H1 (cell line): ENCODE data around the gene ARHGAP22. TPM values are rescaled to one million over a fixed set of nuclear protein-coding genes. Genes with fewer than 3 reads are reported as not detected.
"Not testable (repeated sequence)": the region's sequence is repeated elsewhere in the genome, so short reads cannot be mapped to it uniquely, and the experiment has no call there.

Source experiments
- CTCF ChIA-PET: fragments of 300-600 bp; sonication (Branson Sonifier 250); formaldehyde crosslinking; loops from one replicate; lab custom pipeline; 2021; ENCODE audit not compliant: partially characterized antibody; lab: Charles Lee
- POLR2A ChIA-PET: fragments of 300-600 bp; sonication (Branson Sonifier 250); formaldehyde crosslinking; loops from one replicate; lab custom pipeline; 2021; ENCODE audit warnings: inconsistent platforms; ENCODE audit not compliant: partially characterized antibody; lab: Charles Lee
- DNase-seq, 2 experiments: peaks; one replicate each; pipeline versions ENCODE4 v3.0.0 to v3.0.0-alpha.2; 2010 to 2022; ENCODE audit warnings: low spot score in 2 of 2, low read depth in 1 of 2, mixed read lengths in 1 of 2
- FAIRE-seq: peaks from 2 replicates; lab custom pipeline; 2011; peaks lifted over from hg19 to GRCh38; lab: Jason Lieb, UNC
- H2AFZ ChIP-seq: 2 replicates; pipeline ENCODE4 v1.8.1; 2012; ENCODE audit warnings: low read length, inconsistent platforms
- H2AK5ac ChIP-seq: 2 replicates; pipeline ENCODE4 v1.6.1; 2013; ENCODE audit warnings: low read depth, low read length
- H2BK120ac ChIP-seq: replicated peaks from 2 replicates; pipeline ENCODE3; 2013; ENCODE audit warnings: low read depth, low read length, inconsistent platforms
- H2BK12ac ChIP-seq: 2 replicates; pipeline ENCODE4 v1.6.1; 2013; ENCODE audit warnings: low read depth, low read length
- H2BK15ac ChIP-seq: 2 replicates; pipeline ENCODE4 v1.6.1; 2013; ENCODE audit warnings: low read length
- H2BK20ac ChIP-seq: 2 replicates; pipeline ENCODE4 v1.6.1; 2013; ENCODE audit warnings: low read length
- H2BK5ac ChIP-seq: 2 replicates; pipeline ENCODE4 v1.6.1; 2013; ENCODE audit warnings: low read depth, low read length
- H3K14ac ChIP-seq: 2 replicates; pipeline ENCODE4 v1.6.1; 2013; ENCODE audit warnings: inconsistent platforms; ENCODE audit not compliant: insufficient read length
- H3K18ac ChIP-seq: 2 replicates; pipeline ENCODE4 v1.6.1; 2013; ENCODE audit warnings: low read length; ENCODE audit errors: extremely low read depth
- H3K23ac ChIP-seq: 2 replicates; pipeline ENCODE4 v1.6.1; 2013; ENCODE audit warnings: inconsistent platforms; ENCODE audit not compliant: insufficient read length
- H3K23me2 ChIP-seq: 2 replicates; pipeline ENCODE4 v1.6.1; 2013; ENCODE audit warnings: low read depth, low read length
- H3K27ac ChIP-seq: 2 replicates; pipeline ENCODE4 v1.6.1; 2011; ENCODE audit warnings: low read depth, low read length, inconsistent platforms
- H3K27me3 ChIP-seq, 4 experiments: replicated peaks in 1 of 4; 1 replicate in 1 of 4; 2 replicates in 3 of 4; pipeline versions ENCODE4 v1.6.1 to v1.8.1; 2011 to 2013; ENCODE audit warnings: low read length in 3 of 4, mild to moderate bottlenecking in 3 of 4, inconsistent platforms in 2 of 4, mixed read lengths in 2 of 4, moderate library complexity in 1 of 4; ENCODE audit not compliant: control insufficient read depth in 3 of 4, insufficient read depth in 3 of 4; ENCODE audit errors: extremely low read depth in 1 of 4
- H3K36me3 ChIP-seq, 4 experiments: 2 replicates each; pipeline versions ENCODE4 v1.6.1 to v1.8.1; 2011 to 2013; ENCODE audit warnings: mild to moderate bottlenecking in 4 of 4, low read length in 3 of 4, moderate library complexity in 2 of 4, control low read depth in 1 of 4, inconsistent platforms in 1 of 4; ENCODE audit not compliant: insufficient read depth in 4 of 4, control insufficient read depth in 2 of 4
- H3K4ac ChIP-seq: replicated peaks from 2 replicates; pipeline ENCODE3; 2013; ENCODE audit warnings: low read length, low read depth, mixed read lengths, inconsistent platforms; ENCODE audit not compliant: insufficient read length
- H3K4me1 ChIP-seq, 4 experiments: replicated peaks in 1 of 4; 1 replicate in 1 of 4; 2 replicates in 3 of 4; pipeline versions ENCODE4 v1.6.1 to v1.8.1; 2011 to 2013; ENCODE audit warnings: low read length in 3 of 4, inconsistent platforms in 2 of 4, mixed read lengths in 1 of 4; ENCODE audit not compliant: insufficient read depth in 4 of 4, control insufficient read depth in 3 of 4
- H3K4me2 ChIP-seq, 2 experiments: 2 replicates each; pipeline versions ENCODE4 v1.6.1 to v1.8.1; 2011 to 2013; ENCODE audit warnings: low read depth in 2 of 2, low read length in 2 of 2, control low read depth in 1 of 2, inconsistent platforms in 1 of 2, mild to moderate bottlenecking in 1 of 2; ENCODE audit not compliant: insufficient read depth in 1 of 2
- H3K4me3 ChIP-seq, 4 experiments: fragments of 200-600, 300-600 bp in 1 of 4; sonication (generic), shearing (Covaris generic), sonication (Bioruptor Twin) in 1 of 4; 2 replicates each; pipeline versions ENCODE4 v1.5.1 to v1.8.1; 2011 to 2016; ENCODE audit warnings: low read length in 4 of 4, low read depth in 3 of 4, control low read depth in 2 of 4, inconsistent platforms in 2 of 4, mild to moderate bottlenecking in 2 of 4, mixed read lengths in 1 of 4, moderate library complexity in 1 of 4; ENCODE audit not compliant: insufficient read depth in 2 of 4; ENCODE audit errors: extremely low read depth in 1 of 4
- H3K56ac ChIP-seq: replicated peaks from 2 replicates; pipeline ENCODE3; 2013; ENCODE audit warnings: low read depth, mild to moderate bottlenecking, mixed read lengths, low read length, inconsistent platforms; ENCODE audit not compliant: insufficient read length
- H3K79me1 ChIP-seq: 2 replicates; pipeline ENCODE4 v1.6.1; 2013; ENCODE audit warnings: low read depth, low read length, control low read depth
- H3K79me2 ChIP-seq, 2 experiments: 2 replicates each; pipeline versions ENCODE4 v1.6.1 to v1.8.1; 2012 to 2013; ENCODE audit warnings: low read length in 2 of 2, mild to moderate bottlenecking in 2 of 2, inconsistent platforms in 1 of 2; ENCODE audit not compliant: insufficient read depth in 2 of 2, control insufficient read depth in 1 of 2
- H3K9ac ChIP-seq, 4 experiments: replicated peaks in 1 of 4; 1 replicate in 1 of 4; 2 replicates in 3 of 4; pipeline versions ENCODE4 v1.6.1 to v1.8.1; 2011 to 2013; ENCODE audit warnings: low read depth in 3 of 4, low read length in 3 of 4, control low read depth in 2 of 4, mild to moderate bottlenecking in 2 of 4, moderate library complexity in 2 of 4, inconsistent platforms in 1 of 4; ENCODE audit errors: extremely low read depth in 1 of 4
- H3K9me3 ChIP-seq, 2 experiments: 2 replicates each; pipeline versions ENCODE4 v1.6.1 to v1.8.1; 2012 to 2013; ENCODE audit warnings: mild to moderate bottlenecking in 2 of 2, moderate library complexity in 2 of 2, control low read depth in 1 of 2, inconsistent platforms in 1 of 2, low read depth in 1 of 2, low read length in 1 of 2, mixed read lengths in 1 of 2; ENCODE audit not compliant: insufficient read depth in 2 of 2
- H4K20me1 ChIP-seq, 2 experiments: replicated peaks in 1 of 2; 2 replicates each; pipeline versions ENCODE3 to v1.8.1; 2011 to 2013; ENCODE audit warnings: inconsistent platforms in 2 of 2, low read length in 2 of 2, mild to moderate bottlenecking in 1 of 2; ENCODE audit not compliant: insufficient read depth in 2 of 2, control insufficient read depth in 1 of 2
- H4K5ac ChIP-seq: 2 replicates; pipeline ENCODE4 v1.6.1; 2013; ENCODE audit warnings: low read length, low read depth, mixed read lengths, inconsistent platforms; ENCODE audit not compliant: insufficient read length
- H4K8ac ChIP-seq: 2 replicates; pipeline ENCODE4 v1.8.0; 2013; ENCODE audit warnings: mild to moderate bottlenecking, moderate library complexity, low read length, inconsistent platforms; ENCODE audit not compliant: insufficient read depth; ENCODE audit errors: extremely low read depth
- H4K91ac ChIP-seq: replicated peaks from 2 replicates; pipeline ENCODE3; 2013; ENCODE audit warnings: low read length, mixed read lengths, inconsistent platforms; ENCODE audit not compliant: insufficient read length
- JUND ChIP-seq: IDR thresholded peaks from 2 replicates; pipeline ENCODE4 v1.6.1; 2011; ENCODE audit warnings: mild to moderate bottlenecking, improper control_type of control experiment, low read length
- PHF8 ChIP-seq: fragments of 200-600 bp; sonication (generic); conservative IDR thresholded peaks from 2 replicates; pipeline ENCODE4 v1.7.1; 2012; ENCODE audit warnings: low read depth, mild to moderate bottlenecking, inconsistent platforms, low read length, moderate library complexity
- POLR2AphosphoS5 ChIP-seq: IDR thresholded peaks from 2 replicates; pipeline ENCODE4 v1.6.1; 2011; ENCODE audit warnings: low read depth, low read length
- RNF2 ChIP-seq: fragments of 200-900, 300-1000 bp; sonication (generic); IDR thresholded peaks from 2 replicates; pipeline ENCODE4 v1.7.1; 2016; ENCODE audit warnings: borderline replicate concordance, low read depth, mild to moderate bottlenecking, antibody characterized with exemption, low read length; ENCODE audit not compliant: poor library complexity, severe bottlenecking; ENCODE audit errors: missing control alignments
- TBP ChIP-seq: IDR thresholded peaks from 2 replicates; pipeline ENCODE4 v1.6.1; 2011; ENCODE audit warnings: low read depth, low read length, improper control_type of control experiment
- WGBS, 2 experiments: shearing (Covaris generic) in 1 of 2; methylation state at CpG; one replicate each; pipeline versions ENCODE4 v1.1.6 to v1.1.7; 2013 to 2015; ENCODE audit warnings: low lambda C conversion rate in 2 of 2, mixed read lengths in 2 of 2, inconsistent platforms in 1 of 2, low coverage in 1 of 2, missing lambda C conversion rate in 1 of 2; ENCODE audit not compliant: insufficient replicate concordance in 2 of 2, insufficient coverage in 1 of 2, insufficient read length in 1 of 2; ENCODE audit errors: extremely low coverage in 1 of 2, missing lambda C conversion rate in 1 of 2; 5-methylcytosine and 5-hydroxymethylcytosine counted together
- polyA plus RNA-seq, 7 experiments: library from polyadenylated mRNA; depleted of rRNA in 3 of 7; stranded (reverse) in 5 of 7; unstranded in 2 of 7; fragments of >200 nt in 5 of 7; fragments of 200-250 nt in 2 of 7; gene quantifications; 1 replicate in 5 of 7; 2 replicates in 1 of 7; 4 replicates in 1 of 7; pipeline versions ENCODE4 v1.2.1 to v1.2.3, GENCODE V29; 2011 to 2013; ENCODE audit warnings: missing spikeins in 2 of 7, mixed read lengths in 2 of 7
- total RNA-seq: library from RNA; stranded (reverse); fragmentation: NEBNext Ultra II Directional; extraction: Animal tissue kit (Norgen Biotek cat#: 25700); gene quantifications from 2 replicates; pipeline ENCODE4 v1.2.1, GENCODE V29; 2021

The ARHGAP22 gene
- total and polyA plus RNA-seq, 2 of the 8 experiments (the other 6 are each of a cell fraction or from before 2014, with no cell fraction given), result 3.6 to 11.2 TPM

DNA sequence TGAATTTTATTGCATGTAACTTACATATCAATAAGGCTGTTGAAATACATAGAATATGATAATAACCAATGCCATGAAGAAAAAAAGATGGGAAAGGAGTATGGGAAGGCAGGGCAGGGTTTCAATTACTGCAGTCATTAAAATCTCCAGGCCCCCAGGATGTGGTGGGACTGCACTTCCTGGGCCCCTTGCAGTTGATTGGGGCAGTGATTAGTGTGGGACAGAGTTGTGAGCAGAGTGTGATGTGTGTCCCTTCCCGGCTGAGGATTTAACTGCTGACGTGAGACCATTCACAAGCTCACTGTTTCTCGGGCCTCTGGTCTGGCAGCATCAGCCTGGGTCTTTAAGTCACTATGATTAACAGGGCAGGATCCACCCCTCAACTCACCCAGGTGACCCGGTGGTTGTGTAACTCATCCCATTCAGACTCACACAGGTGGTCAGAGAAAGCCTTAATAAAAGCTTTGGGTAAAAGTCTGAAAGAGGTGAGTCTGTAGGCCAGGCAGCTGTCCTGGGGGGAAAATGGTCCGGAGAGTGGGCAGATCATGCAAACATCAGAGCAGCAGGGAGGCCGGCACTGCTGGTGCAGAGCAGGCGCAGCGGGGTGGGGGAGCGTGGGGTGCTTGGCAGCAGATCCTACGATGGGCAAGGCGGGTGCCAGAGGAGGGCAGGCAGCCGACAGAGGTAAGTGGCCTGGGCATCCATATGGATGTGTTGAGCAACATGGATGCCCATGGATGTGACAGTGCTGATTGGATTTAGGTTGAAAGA is 43.5 kb upstream of the ARHGAP22 start (continued):
- TF ChIP-seq POLR2AphosphoS5 (no peak), RNF2 (no peak), TBP (no peak), PHF8 (no peak), JUND (no peak)

DNA sequence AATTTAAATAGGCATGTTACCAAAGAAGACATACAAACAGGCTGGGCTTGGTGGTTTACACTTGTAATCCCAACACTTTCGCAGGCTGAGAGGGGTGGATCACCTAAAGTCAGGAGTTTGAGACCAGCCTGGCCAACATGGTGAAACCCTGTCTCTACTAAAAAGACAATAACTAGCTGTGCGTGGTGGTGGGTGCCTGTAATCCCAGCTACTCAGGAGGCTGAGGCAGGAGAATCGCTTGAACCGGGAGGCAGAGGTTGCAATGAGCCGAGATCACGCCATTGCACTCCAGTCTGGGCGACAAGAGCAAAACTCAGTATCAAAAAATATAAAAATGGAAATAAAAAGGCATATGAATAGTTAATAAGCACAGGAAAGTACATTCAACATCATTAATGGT is 42.2 kb upstream of the ARHGAP22 start:
- H2BK120ac ChIP-seq, FAIRE-seq, H2AK5ac ChIP-seq, H2AFZ ChIP-seq, H2BK20ac ChIP-seq, H3K18ac ChIP-seq, H3K9me3 ChIP-seq, H3K36me3 ChIP-seq, H3K56ac ChIP-seq, H2BK12ac ChIP-seq, H3K79me1 ChIP-seq, H3K4me2 ChIP-seq, H4K5ac ChIP-seq, H3K23ac ChIP-seq, H3K4me1 ChIP-seq, H2BK5ac ChIP-seq, H4K20me1 ChIP-seq, H3K4ac ChIP-seq, DNase-seq, H4K8ac ChIP-seq, H3K79me2 ChIP-seq, H2BK15ac ChIP-seq, H3K23me2 ChIP-seq, POLR2A ChIA-PET, H3K9ac ChIP-seq, H3K27me3 ChIP-seq, H3K14ac ChIP-seq, H3K4me3 ChIP-seq, H3K27ac ChIP-seq, H4K91ac ChIP-seq: not testable (repeated sequence)
- 97% methylated on average over 7 of the region's 7 CpGs; no CpG with 5 or more reads in 1 of the 2 experiments for WGBS, 2 experiments
- CTCF ChIA-PET, result interaction anchor here (0.9 to 4.1 kb wide), 4 partner anchors 10 to 96 kb away, joined by 3 to 16 read pairs (median 9); no protein-coding TSS in a partner anchor
